HG03064 (cell line): ENCODE measurements around the gene INHBA.

ENCODE experiments used
- ATAC-seq: cut with Tn5 transposase; IDR thresholded peaks from one replicate; pipeline ENCODE4 v1.9.1; 2021; ENCODE audit warnings: low read depth; ENCODE audit not compliant: unreplicated experiment

The INHBA gene

GRCh38 chr7:41691286-41692190, 11.4 kb downstream of the INHBA start:
- ATAC-seq: no peak

GRCh38 chr7:41689815-41690214, 13.1 kb downstream of the INHBA start:
- ATAC-seq: no peak

GRCh38 chr7:41688906-41689305, 14.0 kb downstream of the INHBA start:
- ATAC-seq: no peak

GRCh38 chr7:41688012-41688625, 14.8 kb downstream of the INHBA start:
- ATAC-seq: no peak

- ATAC-seq: no peak
These were observed 17.2 kb downstream of the INHBA start for GRCh38 chr7:41685684-41686083.

GRCh38 chr7:41682422-41682821, 20.5 kb downstream of the INHBA start:
- no peak for ATAC-seq

GRCh38 chr7:41679566-41679965, 23.3 kb downstream of the INHBA start:
- no peak for ATAC-seq

- no peak for ATAC-seq
These were observed 28.3 kb downstream of the INHBA start for GRCh38 chr7:41674505-41675023.

GRCh38 chr7:41661596-41661995, 41.3 kb downstream of the INHBA start:
- ATAC-seq: no peak

GRCh38 chr7:41659539-41659938, 43.4 kb downstream of the INHBA start:
- ATAC-seq: no peak

- no peak for ATAC-seq
These were observed 46.5 kb downstream of the INHBA start for GRCh38 chr7:41656366-41656765.

GRCh38 chr7:41655426-41655825, 47.5 kb downstream of the INHBA start:
- no peak for ATAC-seq

GRCh38 chr7:41652267-41652666, 50.6 kb downstream of the INHBA start:
- ATAC-seq: no peak

GRCh38 chr7:41648501-41648900, 54.4 kb downstream of the INHBA start:
- ATAC-seq: no peak

GRCh38 chr7:41643616-41644015, 59.3 kb downstream of the INHBA start:
- ATAC-seq: no peak

GRCh38 chr7:41641665-41642014, 61.2 kb downstream of the INHBA start:
- ATAC-seq: no peak

- ATAC-seq: no peak
These were observed 61.8 kb downstream of the INHBA start for GRCh38 chr7:41641011-41641664.

- no peak for ATAC-seq
These were observed 62.4 kb downstream of the INHBA start for GRCh38 chr7:41640487-41640886.

- no peak for ATAC-seq
These were observed 65.8 kb downstream of the INHBA start for GRCh38 chr7:41637049-41637448.
